ENCODE results near the gene PHF20.

PHF20 gene

DNA sequence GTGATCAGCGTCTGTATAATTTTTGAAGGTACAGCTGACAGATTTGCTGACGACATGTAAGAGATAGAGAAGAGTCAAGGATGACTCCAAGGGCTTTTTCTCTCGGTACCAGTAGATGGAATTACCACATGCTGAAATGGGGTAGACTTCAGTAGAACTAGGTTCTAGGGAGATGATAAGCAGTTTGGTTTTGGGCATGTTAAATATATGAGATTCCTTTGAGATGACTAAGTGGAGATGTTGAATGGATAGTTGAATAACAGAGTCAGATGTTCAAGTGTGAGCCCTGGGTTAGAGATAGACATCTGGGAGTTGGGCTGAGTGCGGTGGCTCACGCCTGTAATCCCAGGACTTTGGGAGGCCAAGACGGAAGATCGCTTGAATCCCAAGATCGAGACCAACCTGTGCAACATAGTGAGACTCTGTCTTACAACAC lies 50.0 kb downstream of the PHF20 start:
- no peak for DNase-seq (ENCODE audit: extremely low read depth, insufficient read length)
- Histone ChIP-seq H3K36me3 (ENCODE audit: control insufficient read depth, insufficient read depth, low read length) (no peaks in the 10 kb centered on the region; the same call in none of the 2 replicates), H3K27me3 (replicated peaks; ENCODE audit: control insufficient read depth, insufficient read depth, low read length) (no peaks in the 10 kb centered on the region), H3K4me3 (replicated peaks; ENCODE audit: low read depth, low read length) (no peak overlapping the region)
- TF ChIP-seq, protein P1, sequence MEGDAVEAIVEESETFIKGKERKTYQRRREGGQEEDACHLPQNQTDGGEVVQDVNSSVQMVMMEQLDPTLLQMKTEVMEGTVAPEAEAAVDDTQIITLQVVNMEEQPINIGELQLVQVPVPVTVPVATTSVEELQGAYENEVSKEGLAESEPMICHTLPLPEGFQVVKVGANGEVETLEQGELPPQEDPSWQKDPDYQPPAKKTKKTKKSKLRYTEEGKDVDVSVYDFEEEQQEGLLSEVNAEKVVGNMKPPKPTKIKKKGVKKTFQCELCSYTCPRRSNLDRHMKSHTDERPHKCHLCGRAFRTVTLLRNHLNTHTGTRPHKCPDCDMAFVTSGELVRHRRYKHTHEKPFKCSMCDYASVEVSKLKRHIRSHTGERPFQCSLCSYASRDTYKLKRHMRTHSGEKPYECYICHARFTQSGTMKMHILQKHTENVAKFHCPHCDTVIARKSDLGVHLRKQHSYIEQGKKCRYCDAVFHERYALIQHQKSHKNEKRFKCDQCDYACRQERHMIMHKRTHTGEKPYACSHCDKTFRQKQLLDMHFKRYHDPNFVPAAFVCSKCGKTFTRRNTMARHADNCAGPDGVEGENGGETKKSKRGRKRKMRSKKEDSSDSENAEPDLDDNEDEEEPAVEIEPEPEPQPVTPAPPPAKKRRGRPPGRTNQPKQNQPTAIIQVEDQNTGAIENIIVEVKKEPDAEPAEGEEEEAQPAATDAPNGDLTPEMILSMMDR (IDR thresholded peaks at IDR 0.05; ENCODE audit: insufficient read depth, low read length, poor library complexity, severe bottlenecking), result no peak

DNA sequence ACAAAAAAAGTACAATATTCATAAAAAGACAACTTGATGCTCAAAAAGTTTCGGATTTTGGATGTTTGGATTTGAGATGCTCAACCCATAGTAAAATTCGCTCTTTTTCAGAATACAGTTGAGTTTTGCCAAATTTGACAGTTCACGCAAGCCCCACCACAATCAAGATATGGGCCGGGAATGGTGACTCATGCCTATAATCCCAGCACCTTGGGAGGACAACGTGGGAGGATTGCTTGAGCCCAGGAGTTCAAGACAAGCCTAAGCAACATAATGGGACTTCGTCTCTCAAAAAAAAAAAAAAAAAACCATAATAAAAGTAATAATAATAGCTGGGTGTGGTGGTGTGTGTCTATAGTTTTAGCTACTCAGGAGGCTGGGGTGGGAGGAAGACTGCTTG lies 51.3 kb downstream of the PHF20 start:
- H3K36me3 ChIP-seq (ENCODE audit: control insufficient read depth, insufficient read depth, low read length), result no peaks in the 10 kb centered on the region; the same call in none of the 2 replicates
- no peak overlapping the region for H3K4me3 ChIP-seq (replicated peaks; ENCODE audit: low read depth, low read length)
- no peaks in the 10 kb centered on the region for H3K27me3 ChIP-seq (replicated peaks; ENCODE audit: control insufficient read depth, insufficient read depth, low read length)
- DNase-seq (ENCODE audit: extremely low read depth, insufficient read length), result no peak
- TF ChIP-seq, protein P1 (IDR thresholded peaks at IDR 0.05; ENCODE audit: insufficient read depth, low read length, poor library complexity, severe bottlenecking), result no peak

DNA sequence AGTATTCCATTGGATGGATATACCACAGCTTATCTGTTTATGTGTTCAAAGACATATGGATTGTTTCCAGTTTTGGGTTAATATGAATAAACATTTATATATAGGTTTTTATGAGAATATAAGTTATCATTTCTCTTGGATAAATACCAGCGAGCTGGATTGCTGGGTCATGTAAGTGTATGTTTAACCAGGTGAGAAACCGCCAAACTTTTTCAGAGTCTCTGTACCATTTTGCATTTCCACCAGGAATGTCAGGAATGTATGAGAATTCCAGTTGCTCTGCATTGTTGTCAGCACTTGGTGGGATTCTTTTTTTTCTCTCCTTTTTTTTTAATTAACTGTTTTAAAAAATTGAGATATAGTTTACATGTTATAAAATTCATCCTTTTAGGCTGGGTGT lies 52.1 kb downstream of the PHF20 start:
- H3K36me3 ChIP-seq (ENCODE audit: control insufficient read depth, insufficient read depth, low read length), result peaks cover 2% of the 10 kb centered on the region

DNA sequence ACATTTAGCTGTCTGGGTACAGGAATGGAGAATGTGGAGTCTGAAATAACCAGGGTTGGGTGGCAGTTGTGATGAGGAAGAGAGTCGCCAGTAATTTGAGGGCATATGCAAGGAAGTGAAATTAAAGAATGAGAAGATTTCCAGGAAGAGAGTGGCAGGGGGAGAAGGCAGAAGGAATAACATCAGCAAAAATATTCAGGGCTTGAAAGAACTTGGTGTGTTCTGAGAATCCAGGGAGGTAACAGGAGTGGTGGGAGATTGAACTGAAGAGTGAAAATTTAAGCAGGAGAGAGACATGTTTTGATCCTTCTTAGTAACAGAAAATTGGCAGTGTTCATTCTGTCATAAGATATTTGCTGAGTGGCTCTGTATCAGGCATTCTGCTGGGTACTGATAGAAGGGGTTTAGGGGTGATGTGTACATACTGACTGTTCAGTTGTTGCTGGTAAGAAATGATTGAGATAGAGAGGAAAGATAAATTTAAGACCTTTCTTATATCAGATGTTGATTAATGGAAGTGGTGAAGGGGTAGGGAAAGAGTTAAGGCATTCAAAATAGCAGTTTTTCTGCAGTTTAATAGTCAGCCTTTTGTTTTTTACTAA lies 54.7 kb downstream of the PHF20 start:
- TF ChIP-seq, protein P1 (IDR thresholded peaks at IDR 0.05; ENCODE audit: insufficient read depth, low read length, poor library complexity, severe bottlenecking), result no peak
- no peak for DNase-seq (ENCODE audit: extremely low read depth, insufficient read length)
- Histone ChIP-seq H3K27me3 (replicated peaks; ENCODE audit: control insufficient read depth, insufficient read depth, low read length) (no peaks in the 10 kb centered on the region), H3K36me3 (ENCODE audit: control insufficient read depth, insufficient read depth, low read length) (peaks cover 2% of the 10 kb centered on the region), H3K4me3 (replicated peaks; ENCODE audit: low read depth, low read length) (no peak overlapping the region)

More for the DNA sequence above, 52.1 kb downstream of the PHF20 start:
- no peak for DNase-seq (ENCODE audit: extremely low read depth, insufficient read length)
- TF ChIP-seq, protein P1 (IDR thresholded peaks at IDR 0.05; ENCODE audit: insufficient read depth, low read length, poor library complexity, severe bottlenecking), result no peak
- H3K27me3 ChIP-seq (replicated peaks; ENCODE audit: control insufficient read depth, insufficient read depth, low read length), result no peaks in the 10 kb centered on the region
- H3K4me3 ChIP-seq (replicated peaks; ENCODE audit: low read depth, low read length), result no peak overlapping the region

DNA sequence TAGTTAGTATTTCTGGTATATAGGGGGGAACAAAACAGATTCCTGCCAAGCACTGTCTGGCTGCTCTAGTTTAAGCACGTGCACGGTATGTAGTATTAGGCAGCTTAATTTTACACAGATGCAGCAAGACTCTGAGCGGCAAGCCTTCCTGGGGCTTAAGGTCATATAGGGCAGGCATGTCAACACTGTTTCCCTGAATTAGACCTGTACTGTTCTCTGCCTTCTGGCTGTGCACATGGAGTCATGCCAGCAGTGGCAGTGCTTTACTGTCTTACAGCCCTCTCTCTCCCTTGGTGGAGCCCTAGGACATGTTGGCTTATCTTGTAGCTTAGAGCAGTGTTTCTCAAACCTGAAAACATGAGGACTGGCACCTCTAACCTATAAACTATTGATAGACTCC lies 56.6 kb downstream of the PHF20 start:
- DNase-seq (ENCODE audit: extremely low read depth, insufficient read length), result no peak
- no peak overlapping the region for H3K4me3 ChIP-seq (replicated peaks; ENCODE audit: low read depth, low read length)
- TF ChIP-seq, protein P1 (IDR thresholded peaks at IDR 0.05; ENCODE audit: insufficient read depth, low read length, poor library complexity, severe bottlenecking), result no peak
- no peaks in the 10 kb centered on the region for H3K27me3 ChIP-seq (replicated peaks; ENCODE audit: control insufficient read depth, insufficient read depth, low read length)
- peaks cover 4% of the 10 kb centered on the region for H3K36me3 ChIP-seq (ENCODE audit: control insufficient read depth, insufficient read depth, low read length)

DNA sequence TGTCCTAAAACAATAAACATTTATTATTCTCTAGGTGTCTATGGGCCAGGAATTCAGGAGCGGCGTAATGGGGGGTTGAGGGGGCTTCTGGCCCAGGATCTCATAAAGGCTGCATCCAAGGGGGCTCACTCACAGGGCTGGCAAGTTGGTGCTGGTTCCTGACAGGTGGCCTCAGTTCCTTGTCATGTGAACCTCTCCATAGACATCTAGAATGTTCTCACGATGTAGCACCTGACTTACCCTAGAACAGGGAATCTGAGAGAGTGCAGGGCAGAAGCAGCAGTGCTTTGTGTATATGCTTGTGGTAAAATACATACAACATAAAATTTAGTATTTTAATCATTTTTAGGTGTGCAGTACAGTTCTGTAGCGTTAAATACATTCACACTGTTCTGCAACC lies 57.1 kb downstream of the PHF20 start:
- Histone ChIP-seq H3K27me3 (replicated peaks; ENCODE audit: control insufficient read depth, insufficient read depth, low read length) (no peaks in the 10 kb centered on the region), H3K36me3 (ENCODE audit: control insufficient read depth, insufficient read depth, low read length) (peaks cover 4% of the 10 kb centered on the region), H3K4me3 (replicated peaks; ENCODE audit: low read depth, low read length) (no peak overlapping the region)
- DNase-seq (ENCODE audit: extremely low read depth, insufficient read length), result no peak
- TF ChIP-seq, protein P1 (IDR thresholded peaks at IDR 0.05; ENCODE audit: insufficient read depth, low read length, poor library complexity, severe bottlenecking), result no peak
